ENCODE results near the gene KDM6B.

Gene KDM6B

DNA sequence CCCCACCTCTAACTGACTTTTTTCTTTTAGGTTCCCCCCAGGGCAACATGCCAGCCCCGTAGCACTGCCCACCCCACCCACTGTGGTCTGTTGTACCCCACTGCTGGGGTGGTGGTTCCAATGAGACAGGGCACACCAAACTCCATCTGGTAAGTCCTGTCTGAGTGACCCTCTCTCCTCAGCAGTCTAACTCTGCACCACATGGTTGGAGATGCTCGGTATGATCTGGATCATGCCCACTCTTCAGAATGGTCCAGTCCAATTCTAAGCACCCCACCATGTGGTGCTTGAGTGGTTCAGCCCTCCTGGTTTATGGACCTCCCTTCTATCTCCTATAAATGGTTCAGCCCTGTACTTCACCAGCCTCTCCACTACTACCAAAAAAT lies 5.9 kb downstream of the KDM6B start:
- TF ChIP-seq CTCF (IDR thresholded peaks at IDR 0.05; ENCODE audit: extremely low read depth, insufficient read depth, missing control alignments): no peak
- in situ Hi-C loops (cut with MboI; ENCODE audit: low pct_unique_long_range_greater_than_20kb, low sequenced_read_pairs, unreplicated experiment): no loop called here
- DNase-seq (ENCODE audit: low spot score): no peak

GRCh38 chr17:7840441-7840840 lies 6.4 kb downstream of the KDM6B start:
- no peak for TF ChIP-seq CTCF (IDR thresholded peaks at IDR 0.05; ENCODE audit: extremely low read depth, insufficient read depth, missing control alignments)
- in situ Hi-C loops (cut with MboI; ENCODE audit: low pct_unique_long_range_greater_than_20kb, low sequenced_read_pairs, unreplicated experiment): no loop called here
- no peak for DNase-seq (ENCODE audit: low spot score)

- in situ Hi-C loops (cut with MboI; ENCODE audit: low pct_unique_long_range_greater_than_20kb, low sequenced_read_pairs, unreplicated experiment): no loop called here
- DNase-seq (ENCODE audit: low spot score): no peak
- no peak for TF ChIP-seq CTCF (IDR thresholded peaks at IDR 0.05; ENCODE audit: extremely low read depth, insufficient read depth, missing control alignments)
Measured at GRCh38 chr17:7840875-7841274, 6.9 kb downstream of the KDM6B start.

GRCh38 chr17:7841396-7841914 lies 7.4 kb downstream of the KDM6B start:
- DNase-seq (ENCODE audit: low spot score): peak; percentile 72
- in situ Hi-C loops (cut with MboI; ENCODE audit: low pct_unique_long_range_greater_than_20kb, low sequenced_read_pairs, unreplicated experiment): no loop called here
- TF ChIP-seq CTCF (IDR thresholded peaks at IDR 0.05; ENCODE audit: extremely low read depth, insufficient read depth, missing control alignments): peak; percentile 37

DNA sequence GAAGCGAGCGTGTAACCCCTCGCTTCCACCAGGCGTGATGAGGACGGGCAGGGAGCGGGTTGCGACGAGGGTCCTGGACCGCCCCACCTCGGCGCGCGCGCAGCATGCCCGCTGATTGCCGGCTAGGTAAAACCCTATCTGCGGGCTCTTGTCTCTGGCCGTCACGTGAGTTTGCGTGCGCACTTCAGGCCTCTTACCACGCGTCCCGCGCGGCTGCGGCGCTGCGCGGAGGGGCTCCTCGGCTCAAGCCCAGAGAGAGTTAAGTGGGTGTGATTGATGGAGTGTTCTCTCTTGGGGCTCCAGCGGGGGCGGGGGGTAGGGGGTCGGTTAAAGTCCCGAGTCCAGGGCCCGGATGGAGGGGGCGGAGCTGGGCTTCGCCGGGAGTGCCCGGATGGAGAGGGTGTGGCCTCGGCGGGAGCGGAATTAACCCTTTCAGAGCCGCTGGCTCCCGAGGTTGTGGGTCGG lies 7.9 kb downstream of the KDM6B start:
- in situ Hi-C loops (cut with MboI; ENCODE audit: low pct_unique_long_range_greater_than_20kb, low sequenced_read_pairs, unreplicated experiment): no loop called here
- DNase-seq (ENCODE audit: low spot score): peak; percentile 82
- no peak for TF ChIP-seq CTCF (IDR thresholded peaks at IDR 0.05; ENCODE audit: extremely low read depth, insufficient read depth, missing control alignments)

DNA sequence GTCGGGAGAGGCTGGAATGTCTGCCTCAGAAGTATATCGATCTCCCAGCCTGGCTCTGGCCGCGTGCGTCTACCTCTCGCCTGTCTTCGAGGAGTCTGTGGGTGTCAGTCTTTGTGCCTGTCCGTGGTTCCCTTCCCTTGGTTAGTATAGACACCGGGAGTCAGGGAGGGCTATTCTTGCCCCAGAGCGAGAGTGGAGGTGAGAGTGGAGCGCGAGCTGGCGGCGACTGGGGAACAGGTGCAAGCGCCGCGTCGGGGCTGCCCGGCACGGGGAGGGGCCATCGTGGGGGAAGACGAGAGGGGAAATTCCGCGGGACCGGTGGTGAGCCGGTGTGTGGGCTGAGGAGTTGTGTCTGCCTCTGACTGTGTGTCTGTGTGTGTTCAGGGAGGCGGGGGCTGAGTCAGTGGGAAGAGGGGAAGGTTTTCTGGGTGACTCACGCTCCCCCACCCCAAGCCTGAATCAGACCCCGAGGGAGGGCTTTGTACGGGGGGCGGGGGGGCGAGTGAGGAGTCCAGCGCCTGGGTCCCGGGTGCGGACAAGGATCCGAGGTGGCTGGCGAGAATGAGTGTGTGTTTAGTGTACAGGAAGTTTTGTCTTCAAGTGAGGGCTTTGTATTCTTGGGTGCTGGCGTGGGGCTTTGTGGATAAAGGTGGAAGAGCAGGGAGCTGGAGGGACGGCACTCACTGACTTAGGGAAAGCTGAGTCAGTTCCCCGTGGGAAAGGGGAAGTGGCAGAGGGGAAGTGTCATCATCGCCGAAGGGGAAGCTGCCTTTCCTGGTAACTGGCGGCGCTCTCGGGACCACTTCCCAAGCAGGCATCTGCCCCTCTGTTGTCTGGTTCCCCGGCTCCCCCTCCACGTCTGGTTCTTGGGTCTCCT lies 8.6 kb downstream of the KDM6B start:
- DNase-seq (ENCODE audit: low spot score): peak; percentile 85
- in situ Hi-C loops (cut with MboI; ENCODE audit: low pct_unique_long_range_greater_than_20kb, low sequenced_read_pairs, unreplicated experiment): no loop called here
- TF ChIP-seq CTCF (IDR thresholded peaks at IDR 0.05; ENCODE audit: extremely low read depth, insufficient read depth, missing control alignments): peak; percentile 33
